ENCODE measurements around the gene COLEC11.
"Not testable (repeated sequence)": the region's sequence is repeated elsewhere in the genome, so short reads cannot be mapped to it uniquely, and the experiment has no call there.

The COLEC11 gene

GRCh38 chr2:3655871-3656761 is 61.2 kb downstream of the COLEC11 start:
- DNase-seq = no peak

GRCh38 chr2:3656762-3657721 is 62.1 kb downstream of the COLEC11 start:
- DNase-seq = peak in 1 of 3 experiments; percentile 18

- no peak for DNase-seq
These were observed 63.0 kb downstream of the COLEC11 start, which contains the start of gene ALLC for GRCh38 chr2:3657881-3658280. TSS of gene ALLC (plus strand) at chr2:3658200. CDS start at chr2:3671158, 12,958 bp downstream.

- DNase-seq = peak; percentile 20 to 80 (median 44)
These were observed 64.8 kb downstream of the COLEC11 start for GRCh38 chr2:3659447-3660432.

- DNase-seq = not testable (repeated sequence)
These were observed 65.7 kb downstream of the COLEC11 start for GRCh38 chr2:3660640-3661039.

- no peak for DNase-seq
These were observed 66.3 kb downstream of the COLEC11 start for GRCh38 chr2:3661149-3661660.

GRCh38 chr2:3662239-3662638 is 67.3 kb downstream of the COLEC11 start:
- DNase-seq = peak in 1 of 3 experiments; percentile 40

GRCh38 chr2:3664118-3664517 is 69.2 kb downstream of the COLEC11 start:
- DNase-seq = no peak

GRCh38 chr2:3664925-3665324 is 70.0 kb downstream of the COLEC11 start:
- DNase-seq = no peak

GRCh38 chr2:3665886-3666612 is 71.1 kb downstream of the COLEC11 start:
- DNase-seq = no peak

- DNase-seq = peak; percentile 51 to 63 (median 60)
These were observed 71.7 kb downstream of the COLEC11 start for GRCh38 chr2:3666613-3666975.

GRCh38 chr2:3667151-3667631 is 72.3 kb downstream of the COLEC11 start:
- peak; percentile 51 to 91 (median 69) for DNase-seq

GRCh38 chr2:3669656-3670055 is 74.7 kb downstream of the COLEC11 start:
- DNase-seq = no peak

GRCh38 chr2:3670376-3670775 is 75.5 kb downstream of the COLEC11 start:
- DNase-seq = no peak

- no peak for DNase-seq
These were observed 76.0 kb downstream of the COLEC11 start for GRCh38 chr2:3670941-3671340.

- DNase-seq = peak in 1 of 3 experiments; percentile 17
These were observed 78.2 kb downstream of the COLEC11 start for GRCh38 chr2:3672861-3673678.

- no peak for DNase-seq
These were observed 79.3 kb downstream of the COLEC11 start for GRCh38 chr2:3674066-3674845.

GRCh38 chr2:3675687-3676086 is 80.8 kb downstream of the COLEC11 start:
- no peak for DNase-seq

- no peak for DNase-seq
These were observed 82.5 kb downstream of the COLEC11 start for GRCh38 chr2:3677436-3677835.
